ENCODE data around the gene SPEF2. TPM values are rescaled to one million over a fixed set of nuclear protein-coding genes. Genes with fewer than 3 reads are reported as not detected.

The SPEF2 gene
- total and polyA plus RNA-seq, 2 of the 13 experiments (the other 11 are each of a cell fraction or from before 2014, with no cell fraction given) = 1.5 to 2.3 TPM

GRCh38 chr5:35617435-35618303, at the start of gene SPEF2 (continued):
- TF ChIP-seq, protein P1, sequence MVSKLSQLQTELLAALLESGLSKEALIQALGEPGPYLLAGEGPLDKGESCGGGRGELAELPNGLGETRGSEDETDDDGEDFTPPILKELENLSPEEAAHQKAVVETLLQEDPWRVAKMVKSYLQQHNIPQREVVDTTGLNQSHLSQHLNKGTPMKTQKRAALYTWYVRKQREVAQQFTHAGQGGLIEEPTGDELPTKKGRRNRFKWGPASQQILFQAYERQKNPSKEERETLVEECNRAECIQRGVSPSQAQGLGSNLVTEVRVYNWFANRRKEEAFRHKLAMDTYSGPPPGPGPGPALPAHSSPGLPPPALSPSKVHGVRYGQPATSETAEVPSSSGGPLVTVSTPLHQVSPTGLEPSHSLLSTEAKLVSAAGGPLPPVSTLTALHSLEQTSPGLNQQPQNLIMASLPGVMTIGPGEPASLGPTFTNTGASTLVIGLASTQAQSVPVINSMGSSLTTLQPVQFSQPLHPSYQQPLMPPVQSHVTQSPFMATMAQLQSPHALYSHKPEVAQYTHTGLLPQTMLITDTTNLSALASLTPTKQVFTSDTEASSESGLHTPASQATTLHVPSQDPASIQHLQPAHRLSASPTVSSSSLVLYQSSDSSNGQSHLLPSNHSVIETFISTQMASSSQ (IDR thresholded peaks at IDR 0.05; ENCODE audit: low read depth) = no peak
- TF ChIP-seq, protein P1 (CRISPR knock-in tag; IDR thresholded peaks at IDR 0.05; ENCODE audit: borderline replicate concordance) = no peak
- TF ChIP-seq BRD4 (CRISPR knock-in tag; IDR thresholded peaks at IDR 0.05) = 0 out of 2 replicates have a peak, but pooled peaks have one; percentile 23
- no peak for TF ChIP-seq MAZ (IDR thresholded peaks at IDR 0.05; ENCODE audit: borderline replicate concordance, low read depth, low read length)
- TF ChIP-seq MAZ (CRISPR knock-in tag; IDR thresholded peaks at IDR 0.05; ENCODE audit: low read depth) = 0 out of 2 replicates have a peak, but pooled peaks have one; percentile 37
- no peak for TF ChIP-seq SNRNP70 (IDR thresholded peaks at IDR 0.05; ENCODE audit: low read depth, low read length)
- TF ChIP-seq ZNF710 (CRISPR knock-in tag; IDR thresholded peaks at IDR 0.05; ENCODE audit: borderline replicate concordance) = peak; percentile 20; the same call in 1 of the 2 replicates
- TF ChIP-seq TARDBP (CRISPR knock-in tag; IDR thresholded peaks at IDR 0.05) = peak; percentile 43; the same call in 1 of the 2 replicates
- peak; percentile 80 for TF ChIP-seq AGO1 (IDR thresholded peaks at IDR 0.05; ENCODE audit: low read depth, low read length, poor library complexity, severe bottlenecking)
- TF ChIP-seq ZNF629 (CRISPR knock-in tag; conservative IDR thresholded peaks at IDR 0.05) = 0 out of 2 replicates have a peak, but pooled peaks have one; percentile 6
- no peak for TF ChIP-seq ZSCAN20 (CRISPR knock-in tag; IDR thresholded peaks at IDR 0.05; ENCODE audit: borderline replicate concordance)
- TF ChIP-seq CEBPG (CRISPR knock-in tag; IDR thresholded peaks at IDR 0.05) = 0 out of 2 replicates have a peak, but pooled peaks have one; percentile 16
- 0 out of 2 replicates have a peak, but pooled peaks have one; percentile 59 for TF ChIP-seq MTA1 (CRISPR knock-in tag; IDR thresholded peaks at IDR 0.05; ENCODE audit: borderline replicate concordance)
- 0 out of 2 replicates have a peak, but pooled peaks have one; percentile 63 for TF ChIP-seq TMF1 (CRISPR knock-in tag; IDR thresholded peaks at IDR 0.05; ENCODE audit: low read depth)
- no peak for TF ChIP-seq ATF6 (CRISPR knock-in tag; conservative IDR thresholded peaks at IDR 0.05)
- 0 out of 2 replicates have a peak, but pooled peaks have one; percentile 39 for TF ChIP-seq ZNF766 (CRISPR knock-in tag; IDR thresholded peaks at IDR 0.05; ENCODE audit: borderline replicate concordance)
- TF ChIP-seq ARNTL (CRISPR knock-in tag; IDR thresholded peaks at IDR 0.05) = 0 out of 2 replicates have a peak, but pooled peaks have one; percentile 12
- peak; percentile 45; the same call in 1 of the 2 replicates for TF ChIP-seq ELF3 (CRISPR knock-in tag; IDR thresholded peaks at IDR 0.05)
- peak; percentile 87 for TF ChIP-seq ZNF501 (CRISPR knock-in tag; IDR thresholded peaks at IDR 0.05)
- TF ChIP-seq ZNF724P (CRISPR knock-in tag; IDR thresholded peaks at IDR 0.05; ENCODE audit: borderline replicate concordance) = no peak
- TF ChIP-seq RCOR2 (CRISPR knock-in tag; IDR thresholded peaks at IDR 0.05) = 0 out of 2 replicates have a peak, but pooled peaks have one; percentile 37
